HepG2 (cell line): ENCODE results near the gene ZMYND12.

Experiments
- EZH2 ChIP-seq: conservative IDR thresholded peaks from 2 replicates; pipeline ENCODE4 v1.6.1; 2012; ENCODE audit warnings: mild to moderate bottlenecking, low read depth, low read length, moderate library complexity
- PRDM10 ChIP-seq: sonication (generic); formaldehyde crosslinking; IDR thresholded peaks from 2 replicates; pipeline ENCODE4 v1.4.0; 2020; ENCODE audit warnings: low read depth, missing genetic modification reagents
- REXO4 ChIP-seq: sonication (generic); formaldehyde crosslinking; IDR thresholded peaks from 2 replicates; pipeline ENCODE4 v1.8.0; 2022; ENCODE audit warnings: missing genetic modification reagents, mild to moderate bottlenecking, borderline replicate concordance
- ZFP91 ChIP-seq: sonication (generic); formaldehyde crosslinking; IDR thresholded peaks from 2 replicates; pipeline ENCODE4 v1.9.0; 2022; ENCODE audit warnings: missing genetic modification reagents, mild to moderate bottlenecking, borderline replicate concordance
- ZMYM2 ChIP-seq: sonication (generic); formaldehyde crosslinking; IDR thresholded peaks from 2 replicates; pipeline ENCODE4 v1.8.0; 2022; ENCODE audit warnings: mild to moderate bottlenecking, missing genetic modification reagents
- ZNF615 ChIP-seq: sonication (generic); formaldehyde crosslinking; IDR thresholded peaks from 2 replicates; pipeline ENCODE4 v1.5.0; 2020; ENCODE audit warnings: mild to moderate bottlenecking, missing genetic modification reagents, borderline replicate concordance
- ZSCAN20 ChIP-seq: sonication (generic); formaldehyde crosslinking; IDR thresholded peaks from 2 replicates; pipeline ENCODE4 v1.4.0; 2020; ENCODE audit warnings: missing genetic modification reagents, mild to moderate bottlenecking, borderline replicate concordance
- TF ChIP-seq, protein P1 (sequence below): sonication (generic); formaldehyde crosslinking; IDR thresholded peaks from 2 replicates; pipeline ENCODE4 v1.5.0; 2020; ENCODE audit warnings: mild to moderate bottlenecking, missing genetic modification reagents, moderate library complexity

DNA sequence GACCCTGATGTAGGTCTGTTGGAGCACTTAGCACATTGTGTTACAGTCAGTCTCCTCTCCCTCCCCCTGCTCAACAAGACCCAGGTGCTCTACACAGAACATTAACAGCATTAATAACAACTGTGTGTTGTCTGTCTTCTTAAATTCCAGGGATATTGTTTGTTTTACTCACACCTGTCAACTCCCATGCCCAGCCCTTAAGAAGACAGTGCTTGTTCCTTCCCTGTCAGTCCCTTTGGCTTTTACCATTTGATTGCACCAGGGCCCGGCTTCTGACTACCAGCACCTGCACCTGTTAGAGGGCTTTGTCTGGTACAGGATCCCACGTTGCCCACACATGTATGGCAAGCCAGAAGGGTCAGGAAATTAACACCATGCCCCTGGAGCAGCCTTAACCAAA lies 63.6 kb downstream of the ZMYND12 start:
- TF ChIP-seq, protein P1, sequence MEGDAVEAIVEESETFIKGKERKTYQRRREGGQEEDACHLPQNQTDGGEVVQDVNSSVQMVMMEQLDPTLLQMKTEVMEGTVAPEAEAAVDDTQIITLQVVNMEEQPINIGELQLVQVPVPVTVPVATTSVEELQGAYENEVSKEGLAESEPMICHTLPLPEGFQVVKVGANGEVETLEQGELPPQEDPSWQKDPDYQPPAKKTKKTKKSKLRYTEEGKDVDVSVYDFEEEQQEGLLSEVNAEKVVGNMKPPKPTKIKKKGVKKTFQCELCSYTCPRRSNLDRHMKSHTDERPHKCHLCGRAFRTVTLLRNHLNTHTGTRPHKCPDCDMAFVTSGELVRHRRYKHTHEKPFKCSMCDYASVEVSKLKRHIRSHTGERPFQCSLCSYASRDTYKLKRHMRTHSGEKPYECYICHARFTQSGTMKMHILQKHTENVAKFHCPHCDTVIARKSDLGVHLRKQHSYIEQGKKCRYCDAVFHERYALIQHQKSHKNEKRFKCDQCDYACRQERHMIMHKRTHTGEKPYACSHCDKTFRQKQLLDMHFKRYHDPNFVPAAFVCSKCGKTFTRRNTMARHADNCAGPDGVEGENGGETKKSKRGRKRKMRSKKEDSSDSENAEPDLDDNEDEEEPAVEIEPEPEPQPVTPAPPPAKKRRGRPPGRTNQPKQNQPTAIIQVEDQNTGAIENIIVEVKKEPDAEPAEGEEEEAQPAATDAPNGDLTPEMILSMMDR (CRISPR knock-in tag), result no peak
- TF ChIP-seq ZMYM2 (CRISPR knock-in tag), result no peak
- no peak for TF ChIP-seq EZH2
- TF ChIP-seq ZNF615 (CRISPR knock-in tag), result no peak
- TF ChIP-seq ZSCAN20 (CRISPR knock-in tag), result no peak
- TF ChIP-seq REXO4, result no peak
- no peak for TF ChIP-seq PRDM10
- no peak for TF ChIP-seq ZFP91
